DMS79 (cell line): ENCODE results near the gene UCHL1.
"Not testable (repeated sequence)": the region's sequence is repeated elsewhere in the genome, so short reads cannot be mapped to it uniquely, and the experiment has no call there.

Source experiments
- DNase-seq: peaks from one replicate; lab custom pipeline; 2025; lab: John Stamatoyannopoulos, UW

Gene UCHL1

DNA sequence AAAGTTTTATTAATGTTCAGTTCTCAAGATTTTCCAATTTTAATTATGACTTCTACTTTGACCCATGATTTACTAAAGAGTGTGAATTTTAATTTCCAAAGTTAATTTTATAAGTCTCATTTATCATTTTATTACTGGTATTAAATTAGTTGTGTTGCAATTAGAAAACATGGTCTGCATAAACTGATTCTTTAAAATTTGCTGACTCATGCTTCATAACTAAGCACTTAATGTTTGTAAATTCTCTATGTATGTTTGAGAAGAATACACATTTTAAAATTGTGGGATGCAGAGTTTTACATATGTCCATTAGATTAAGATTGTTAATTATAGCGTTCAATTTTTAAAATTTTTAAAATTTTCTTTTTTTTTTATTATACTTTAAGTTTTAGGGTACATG lies 20.2 kb upstream of the UCHL1 start:
- no peak for DNase-seq

DNA sequence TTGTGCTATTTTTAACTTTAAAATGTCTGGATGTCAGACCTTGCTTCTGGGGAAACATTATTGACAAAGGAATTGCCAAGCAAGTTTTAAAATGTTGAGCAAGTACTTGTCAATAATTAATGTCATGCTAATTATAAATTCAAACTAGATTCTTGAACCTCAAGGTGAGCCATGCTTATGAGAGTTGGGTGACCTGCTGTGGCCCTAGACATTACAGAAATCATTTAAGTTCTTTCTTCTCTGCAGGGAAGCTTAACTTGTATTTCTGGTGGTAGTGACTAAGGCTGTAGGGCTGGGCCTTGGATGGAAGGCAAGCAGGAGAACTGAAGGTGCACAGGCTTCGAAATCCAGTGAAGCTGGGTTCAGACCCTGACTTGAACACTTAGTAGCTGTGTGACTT lies 14.8 kb upstream of the UCHL1 start:
- no peak for DNase-seq

DNA sequence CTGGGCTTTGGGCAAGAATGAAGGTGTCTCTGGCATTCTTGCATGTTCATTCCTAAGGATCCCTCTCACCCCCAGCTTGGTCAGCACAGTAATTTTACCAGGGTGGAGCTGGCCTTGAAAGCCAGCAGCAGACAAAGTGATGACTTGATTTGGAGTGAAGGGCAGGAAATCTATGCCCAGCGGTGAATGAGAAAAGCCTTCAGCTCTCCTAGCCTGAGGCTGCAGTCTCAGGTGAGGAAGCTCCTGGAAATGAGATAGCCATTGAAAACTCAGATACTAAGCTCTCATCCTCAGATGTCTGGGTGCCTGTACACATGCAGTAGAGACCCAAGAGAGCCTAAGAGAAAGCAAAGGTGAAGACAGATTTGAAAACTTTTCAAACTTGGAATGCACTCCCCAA lies 10.7 kb upstream of the UCHL1 start:
- no peak for DNase-seq

DNA sequence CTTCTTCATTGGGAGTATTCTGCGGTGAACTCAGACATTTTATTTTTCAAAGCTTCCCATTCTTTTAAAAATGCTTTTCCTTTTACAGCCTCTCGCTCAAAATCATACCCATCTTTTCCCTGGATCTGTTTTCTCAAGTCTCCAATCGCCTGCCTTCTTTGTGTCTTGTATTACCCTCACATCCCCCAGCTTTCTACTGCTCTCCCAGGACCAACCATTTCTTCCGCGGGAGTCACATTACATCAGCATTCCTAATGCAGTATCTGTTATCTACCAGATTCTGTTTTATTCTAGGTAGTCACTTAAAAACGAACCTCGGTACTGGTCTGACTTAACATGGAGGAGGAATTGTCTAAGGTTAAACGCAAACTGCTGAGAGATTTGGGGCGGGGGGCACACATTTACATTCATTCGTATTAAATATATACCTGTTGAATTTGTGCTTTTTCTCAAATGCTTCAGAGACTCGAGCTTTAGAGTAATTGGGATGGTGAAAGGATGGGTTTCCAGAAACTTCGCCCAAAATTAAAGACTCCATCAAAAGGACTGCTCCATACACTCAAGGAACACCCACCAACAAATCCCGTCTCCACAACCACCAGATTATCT lies 493 bp upstream of the UCHL1 start:
- peak; percentile 35 for DNase-seq

DNA sequence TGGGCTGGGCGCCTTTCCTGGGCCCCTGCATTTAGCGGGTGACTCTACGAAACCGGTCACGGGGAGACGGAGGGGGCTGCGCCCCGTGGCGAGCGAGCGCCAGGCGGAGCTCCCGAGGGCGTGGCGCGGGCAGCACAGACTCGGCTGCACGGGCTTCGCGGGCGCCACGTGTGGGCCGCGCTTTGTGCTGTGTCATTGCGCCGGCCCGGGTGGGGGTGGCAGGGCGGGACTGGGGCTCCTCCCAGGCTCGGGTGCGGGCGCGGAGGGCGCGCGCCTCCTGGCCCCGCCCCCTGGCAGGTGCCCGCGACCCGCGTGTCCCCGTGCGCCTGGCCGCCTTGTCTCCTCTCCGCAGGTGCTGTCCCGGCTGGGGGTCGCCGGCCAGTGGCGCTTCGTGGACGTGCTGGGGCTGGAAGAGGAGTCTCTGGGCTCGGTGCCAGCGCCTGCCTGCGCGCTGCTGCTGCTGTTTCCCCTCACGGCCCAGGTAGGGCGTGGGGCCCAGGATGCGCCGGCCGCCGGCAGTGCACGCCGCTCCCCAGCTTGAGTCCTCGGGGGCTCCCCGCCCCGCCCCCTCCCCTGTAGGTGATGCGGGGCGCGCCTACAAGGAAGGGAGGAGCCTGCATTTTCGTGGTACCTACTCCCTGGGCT lies 651 bp downstream of the UCHL1 start:
- peak; percentile 29 for DNase-seq

DNA sequence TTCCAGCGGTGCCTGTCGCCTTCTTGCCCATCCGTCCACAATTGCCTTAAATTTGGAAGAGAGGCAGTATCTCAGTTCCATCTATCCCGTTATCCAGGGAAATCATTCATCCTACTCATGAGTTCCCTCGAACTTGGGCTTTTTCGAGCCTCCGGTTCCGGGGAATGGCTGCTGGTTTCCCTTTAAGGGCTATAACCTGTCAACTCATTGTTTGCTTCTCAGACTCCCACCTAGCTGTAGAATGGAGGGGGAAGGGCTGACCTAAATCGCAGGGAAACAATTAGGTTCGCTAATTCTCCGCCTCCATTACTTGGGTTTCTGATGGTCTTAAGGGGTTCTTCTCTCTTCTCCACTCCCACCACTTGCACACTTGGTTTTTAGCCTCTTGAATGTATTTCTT lies 1.2 kb downstream of the UCHL1 start:
- DNase-seq = no peak

DNA sequence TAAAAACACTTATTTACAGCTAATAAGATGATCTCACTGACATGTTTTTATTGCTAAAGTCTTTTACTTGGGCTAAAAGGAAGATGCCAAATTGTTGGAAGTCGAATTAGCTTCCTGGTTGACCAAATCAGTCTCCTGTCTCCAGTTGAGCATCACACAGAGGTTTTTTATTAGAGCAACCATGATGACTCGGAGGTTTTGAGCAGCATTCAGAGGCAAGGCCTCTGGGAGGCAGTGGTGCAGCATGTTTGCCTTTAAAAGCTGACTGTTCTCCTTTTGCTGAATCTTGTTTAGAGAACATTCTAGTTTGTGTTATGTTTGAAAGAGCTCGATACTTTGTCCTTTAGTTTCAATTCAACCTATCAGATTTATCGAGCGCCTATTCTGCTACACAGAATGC lies 2.1 kb downstream of the UCHL1 start:
- peak; percentile 3 for DNase-seq

DNA sequence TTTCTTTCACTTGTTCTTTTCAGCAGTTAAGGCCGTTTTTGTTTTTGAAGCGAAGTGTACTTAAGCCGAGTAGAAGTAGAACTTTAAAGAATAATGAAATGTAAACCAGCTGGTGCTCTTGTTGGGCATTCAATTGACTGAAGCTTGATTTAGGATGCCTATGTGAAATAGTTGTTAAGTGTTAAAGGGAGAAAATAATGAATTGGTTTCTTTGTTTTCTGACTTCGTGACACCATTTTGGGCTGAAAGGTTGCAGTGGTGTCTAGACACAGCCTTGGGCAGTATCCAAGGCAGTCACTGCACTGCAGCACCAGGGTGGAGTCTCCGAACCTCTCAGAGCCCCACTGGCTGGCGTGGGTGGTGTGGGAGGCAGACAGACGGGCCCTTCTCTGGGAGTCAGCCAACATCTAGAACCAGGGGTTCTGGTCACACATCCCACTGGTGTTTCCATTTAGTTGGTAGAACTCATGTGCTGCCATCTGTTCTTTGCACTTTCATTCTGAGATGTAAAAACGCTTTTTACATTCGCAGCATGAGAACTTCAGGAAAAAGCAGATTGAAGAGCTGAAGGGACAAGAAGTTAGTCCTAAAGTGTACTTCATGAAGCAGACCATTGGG lies 3.5 kb downstream of the UCHL1 start:
- no peak for DNase-seq

DNA sequence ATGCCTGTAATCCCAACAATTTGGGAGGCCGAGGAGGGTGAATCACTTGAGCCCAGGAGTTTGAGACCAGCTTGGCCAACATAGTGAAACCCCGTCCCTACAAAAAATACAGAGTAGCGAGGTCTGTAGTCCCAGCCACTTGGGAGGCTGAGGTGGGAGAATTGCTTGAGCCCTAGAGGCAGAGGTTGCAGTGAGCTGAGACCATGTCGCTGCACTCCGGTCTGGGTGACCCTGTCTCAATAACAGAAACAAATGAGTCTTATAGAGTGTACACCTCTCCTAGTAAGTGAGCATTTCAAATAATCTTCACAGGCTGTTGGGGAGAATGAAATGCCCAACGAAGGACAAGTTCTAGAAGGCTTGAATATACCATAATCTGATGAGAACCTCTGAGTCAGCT lies 5.5 kb downstream of the UCHL1 start:
- DNase-seq = no peak

DNA sequence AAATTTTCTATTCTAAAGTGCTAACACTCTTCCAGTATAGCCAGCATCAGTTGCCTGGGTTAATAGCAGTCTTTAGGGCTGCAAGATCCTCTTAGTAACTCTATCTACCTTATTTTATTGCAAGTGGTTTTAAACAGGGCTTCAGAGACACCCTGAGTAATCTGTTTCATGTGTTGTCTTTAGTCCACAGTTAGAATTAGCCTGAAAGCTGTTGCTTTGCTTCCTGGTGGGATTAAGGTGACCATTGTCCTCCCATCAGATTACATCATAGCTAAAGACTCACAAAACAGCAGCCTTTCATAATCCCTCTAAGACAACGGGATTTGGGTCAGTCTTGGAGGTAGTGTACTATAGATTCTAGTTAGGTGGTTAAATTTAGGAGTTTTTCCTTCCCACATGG lies 7.5 kb downstream of the UCHL1 start:
- no peak for DNase-seq

DNA sequence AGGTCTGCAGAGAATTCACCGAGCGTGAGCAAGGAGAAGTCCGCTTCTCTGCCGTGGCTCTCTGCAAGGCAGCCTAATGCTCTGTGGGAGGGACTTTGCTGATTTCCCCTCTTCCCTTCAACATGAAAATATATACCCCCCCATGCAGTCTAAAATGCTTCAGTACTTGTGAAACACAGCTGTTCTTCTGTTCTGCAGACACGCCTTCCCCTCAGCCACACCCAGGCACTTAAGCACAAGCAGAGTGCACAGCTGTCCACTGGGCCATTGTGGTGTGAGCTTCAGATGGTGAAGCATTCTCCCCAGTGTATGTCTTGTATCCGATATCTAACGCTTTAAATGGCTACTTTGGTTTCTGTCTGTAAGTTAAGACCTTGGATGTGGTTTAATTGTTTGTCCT lies 11.3 kb downstream of the UCHL1 start:
- DNase-seq = no peak

DNA sequence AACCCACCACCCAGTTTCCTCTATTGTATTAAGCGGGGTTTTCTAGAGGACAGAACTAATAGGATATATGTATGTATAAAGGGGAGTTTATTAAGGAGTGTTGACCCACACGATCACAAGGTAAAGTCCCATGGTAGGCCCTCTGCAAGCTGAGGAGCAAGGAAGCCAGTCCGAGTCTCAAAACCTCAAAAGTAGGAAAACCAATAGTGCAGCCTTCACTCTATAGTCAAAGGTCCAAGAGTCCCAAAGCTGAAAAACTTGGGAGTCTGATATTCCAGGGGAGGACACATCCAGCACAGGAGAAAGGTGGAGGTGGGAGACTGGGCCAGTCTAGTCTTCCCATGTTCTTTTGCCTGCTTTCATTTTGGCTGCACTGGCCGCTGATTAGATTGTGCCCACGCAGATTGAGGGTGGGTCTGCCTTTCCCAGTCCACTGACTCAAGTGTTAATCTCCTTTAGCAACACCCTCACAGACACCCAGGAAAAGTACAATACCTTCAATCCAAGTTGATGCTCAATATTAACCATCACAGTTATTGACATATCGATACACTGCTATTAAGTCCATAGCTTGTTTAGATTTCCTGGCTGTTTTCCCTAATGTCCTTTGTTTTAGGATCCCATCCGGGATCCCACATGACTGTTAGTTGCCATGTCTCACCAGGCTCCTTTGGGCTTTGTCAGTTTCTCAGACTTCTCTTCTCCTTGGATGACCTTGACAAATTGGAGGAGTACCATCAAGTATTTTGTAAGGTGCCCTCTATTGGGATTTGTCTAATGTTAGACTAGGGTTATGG lies 12.2 kb downstream of the UCHL1 start:
- no peak for DNase-seq

DNA sequence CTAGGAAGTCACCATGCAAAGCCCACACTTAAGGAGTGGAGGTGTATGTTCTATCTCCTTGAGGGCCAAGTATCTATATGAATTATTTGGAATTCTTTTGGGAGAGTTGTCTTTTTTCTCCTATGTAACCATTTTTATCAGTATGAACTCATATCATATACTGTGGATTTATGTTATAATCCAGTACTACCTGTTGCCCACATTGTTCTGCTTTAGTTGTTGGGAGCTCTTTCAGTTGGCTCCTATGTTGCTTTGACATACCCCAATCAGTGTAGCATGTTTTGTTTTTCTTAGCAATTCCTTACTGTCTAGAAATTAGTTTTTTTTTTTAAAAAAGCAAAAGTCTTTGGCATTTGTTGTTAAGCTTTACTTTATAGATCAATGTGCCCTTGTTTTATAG lies 13.0 kb downstream of the UCHL1 start:
- DNase-seq = no peak

DNA sequence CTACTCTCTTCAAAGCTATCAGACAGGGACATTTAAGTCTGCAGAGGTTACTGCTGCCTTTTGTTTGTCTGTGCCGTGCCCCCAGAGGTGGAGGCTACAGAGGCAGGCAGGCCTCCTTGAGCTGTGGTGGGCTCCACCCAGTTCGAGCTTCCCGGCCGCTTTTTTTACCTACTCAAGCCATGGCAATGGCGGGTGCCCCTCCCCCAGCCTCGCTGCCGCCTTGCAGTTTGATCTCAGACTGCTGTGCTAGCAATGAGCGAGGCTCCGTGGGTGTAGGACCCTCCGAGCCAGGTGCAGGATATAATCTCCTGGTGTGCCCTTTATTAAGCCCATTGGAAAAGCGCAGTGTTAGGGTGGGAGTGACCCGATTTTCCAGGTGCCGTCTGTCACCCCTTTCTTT lies 19.2 kb downstream of the UCHL1 start:
- DNase-seq = not testable (repeated sequence)

DNA sequence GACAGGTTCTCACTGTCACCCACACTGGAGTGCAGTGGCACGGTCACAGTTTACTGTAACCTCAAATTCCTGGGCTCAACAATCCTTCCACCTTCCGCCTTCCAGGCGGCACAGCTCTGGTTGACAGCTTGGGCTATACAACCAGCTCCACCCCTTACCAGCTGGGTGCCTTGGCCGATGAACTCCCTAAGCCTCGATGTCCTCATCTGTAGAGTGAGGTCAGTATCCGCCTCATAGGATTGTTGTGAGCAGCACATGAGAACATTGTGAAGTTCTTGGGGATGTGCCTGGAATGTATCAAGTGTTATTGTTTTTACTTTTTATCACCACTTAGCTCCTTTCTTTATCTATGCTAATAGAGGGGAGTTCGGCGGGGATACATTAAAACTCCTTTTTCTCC lies 23.3 kb downstream of the UCHL1 start:
- no peak for DNase-seq

DNA sequence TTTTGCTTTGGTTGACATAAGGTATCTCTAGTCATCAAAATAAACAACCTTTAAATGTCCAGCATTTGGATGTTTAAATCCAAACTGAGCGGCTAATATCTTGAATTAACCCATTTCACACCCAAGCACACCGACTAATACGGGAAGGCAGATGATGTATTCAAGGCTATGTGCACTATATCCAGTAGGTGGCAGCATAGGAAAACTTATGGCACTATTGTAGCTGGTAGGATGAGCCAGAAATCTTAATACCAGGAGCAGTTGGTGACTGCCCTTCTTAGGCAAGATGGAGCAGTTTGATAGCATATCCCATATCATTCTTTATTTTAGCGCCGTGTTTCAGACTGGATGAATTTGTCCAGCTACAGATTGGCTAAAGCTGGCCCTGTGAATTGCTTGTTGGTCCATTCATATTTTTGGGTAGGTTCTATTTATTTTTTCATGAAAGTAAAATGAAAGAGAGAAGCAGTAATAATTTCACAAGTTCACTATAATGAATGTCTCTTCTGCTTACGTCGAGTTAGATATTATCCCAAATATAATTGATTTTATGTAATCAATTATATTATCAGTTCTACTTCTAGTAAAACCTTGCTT lies 24.4 kb downstream of the UCHL1 start:
- peak; percentile 2 for DNase-seq

DNA sequence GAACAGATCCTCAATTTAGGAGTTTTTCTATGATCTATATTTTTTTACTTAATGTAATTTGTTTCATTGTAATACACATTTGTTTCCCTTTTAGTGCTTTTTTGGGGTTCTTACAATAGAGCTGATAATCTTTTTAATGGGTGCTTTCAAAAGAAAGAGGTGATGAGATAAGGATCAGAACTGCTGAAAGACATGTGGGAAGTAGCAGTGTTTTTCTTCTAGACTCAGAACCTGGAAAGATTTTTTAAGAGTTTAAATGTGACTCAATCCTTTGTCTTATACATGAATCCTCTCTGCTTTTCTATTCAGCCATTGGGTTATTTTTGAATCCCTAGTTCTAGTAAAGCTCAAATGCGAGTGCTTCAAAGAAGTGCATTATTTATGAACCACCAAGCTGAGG lies 25.6 kb downstream of the UCHL1 start:
- no peak for DNase-seq

DNA sequence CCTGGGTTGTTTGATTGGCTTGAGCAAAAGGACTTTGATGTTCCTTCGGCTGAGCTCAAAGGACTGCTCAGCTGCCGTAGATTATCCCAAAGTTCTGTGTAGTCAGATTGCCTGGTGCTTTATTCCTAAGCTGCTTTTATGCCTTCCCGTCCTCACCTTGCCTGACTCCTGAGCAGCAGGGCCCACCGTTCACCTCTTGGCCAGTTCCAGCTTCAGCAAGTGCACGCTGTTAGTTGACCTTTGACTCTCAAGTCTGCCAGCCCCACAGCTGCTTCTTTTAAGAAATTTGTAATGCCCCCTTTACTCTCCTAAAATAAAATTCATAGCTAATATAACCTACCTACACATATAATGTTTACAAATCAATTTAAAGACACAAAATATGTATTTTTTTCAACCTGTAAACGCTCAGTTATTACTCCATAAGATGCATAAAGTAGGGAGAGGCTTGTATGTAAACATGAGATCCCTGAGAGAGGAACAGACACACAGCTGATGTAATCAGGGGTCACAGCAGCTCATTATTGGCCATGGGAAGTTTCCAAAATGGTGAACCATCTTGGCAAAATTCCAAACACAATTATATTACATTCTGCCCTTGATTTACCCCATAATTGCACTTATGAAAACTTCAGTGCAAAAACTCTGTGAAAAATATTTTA lies 28.6 kb downstream of the UCHL1 start:
- no peak for DNase-seq

DNA sequence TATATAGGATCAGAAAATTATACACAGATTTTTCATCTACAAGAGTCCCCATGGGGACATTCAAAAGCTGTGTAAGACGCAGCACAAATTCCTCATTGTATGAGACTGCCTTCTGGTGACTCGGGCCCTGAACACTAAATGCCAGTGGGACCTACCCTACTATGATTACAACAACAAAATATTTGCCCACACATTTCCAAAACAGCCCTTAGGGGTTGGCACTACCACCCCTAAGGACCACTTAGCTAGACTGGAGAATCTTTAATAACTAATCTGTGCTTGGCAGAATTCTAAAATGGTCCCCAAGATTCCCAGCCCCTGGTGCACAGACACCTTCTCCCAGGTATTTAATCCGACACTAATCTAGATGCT lies 29.1 kb downstream of the UCHL1 start:
- DNase-seq = no peak

DNA sequence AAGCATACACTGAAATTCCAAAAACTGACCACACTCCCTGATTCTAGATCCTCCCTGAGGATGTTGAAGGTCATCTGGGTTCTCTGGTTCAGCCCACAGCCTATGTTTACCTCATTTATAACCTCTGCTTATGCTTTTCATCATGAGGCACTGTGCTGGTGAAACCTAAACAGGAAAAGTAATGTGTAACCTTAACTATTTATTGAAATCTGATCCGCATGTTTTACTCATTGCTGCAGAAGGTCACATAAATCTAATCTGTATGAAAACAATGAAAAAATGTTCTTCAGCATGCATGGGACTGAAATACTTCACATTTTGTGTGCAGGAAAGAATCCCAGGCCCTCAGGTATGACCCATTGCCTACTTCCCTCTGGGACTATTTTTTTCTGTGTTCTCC lies 30.3 kb downstream of the UCHL1 start:
- no peak for DNase-seq

DNA sequence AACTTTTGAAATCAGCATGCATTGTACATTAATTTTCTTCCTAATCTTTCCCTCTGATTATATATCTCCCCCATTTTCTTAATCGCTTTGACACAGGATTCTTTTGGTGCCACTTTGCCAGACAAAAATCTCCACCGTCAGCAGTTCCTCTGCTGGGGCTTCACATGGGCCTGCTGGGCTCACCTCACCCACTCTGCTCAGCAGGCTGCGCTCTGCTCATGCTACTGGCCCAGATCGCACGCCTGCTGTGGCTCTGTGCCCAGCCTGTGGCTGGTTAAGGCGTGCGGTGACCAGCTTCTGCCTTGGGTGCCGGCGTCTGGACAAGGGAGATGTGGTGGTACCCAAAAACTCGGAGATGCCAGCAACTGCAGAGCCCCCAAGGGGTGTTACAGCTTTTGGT lies 31.1 kb downstream of the UCHL1 start:
- no peak for DNase-seq

DNA sequence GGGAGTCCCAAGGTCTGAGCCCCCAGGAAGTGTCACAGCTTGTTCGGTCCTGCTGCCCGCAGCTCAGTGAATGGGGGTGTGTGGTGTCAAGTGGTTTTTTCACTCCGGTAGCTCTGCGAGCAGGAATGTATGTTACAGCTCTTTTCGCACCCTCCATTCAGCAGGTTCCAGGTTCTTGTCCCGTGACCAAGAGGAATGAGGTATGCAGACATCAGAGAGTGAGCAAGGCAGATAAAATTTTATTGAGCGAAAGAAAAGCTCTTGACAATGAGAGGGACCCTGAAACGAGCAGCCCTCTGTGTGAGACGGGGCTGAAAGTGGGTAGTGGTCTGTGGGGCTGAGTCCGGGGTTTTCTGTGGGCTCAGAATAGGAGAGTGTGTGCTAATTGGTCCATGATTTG lies 31.5 kb downstream of the UCHL1 start:
- no peak for DNase-seq
